GM19240 (cell line): ENCODE results near the gene KIRREL3.

Experiments
- DNase-seq: peaks from one replicate; pipeline ENCODE4 v3.0.0; 2011; ENCODE audit warnings: low spot score; ENCODE audit not compliant: insufficient read length

KIRREL3 gene

DNA sequence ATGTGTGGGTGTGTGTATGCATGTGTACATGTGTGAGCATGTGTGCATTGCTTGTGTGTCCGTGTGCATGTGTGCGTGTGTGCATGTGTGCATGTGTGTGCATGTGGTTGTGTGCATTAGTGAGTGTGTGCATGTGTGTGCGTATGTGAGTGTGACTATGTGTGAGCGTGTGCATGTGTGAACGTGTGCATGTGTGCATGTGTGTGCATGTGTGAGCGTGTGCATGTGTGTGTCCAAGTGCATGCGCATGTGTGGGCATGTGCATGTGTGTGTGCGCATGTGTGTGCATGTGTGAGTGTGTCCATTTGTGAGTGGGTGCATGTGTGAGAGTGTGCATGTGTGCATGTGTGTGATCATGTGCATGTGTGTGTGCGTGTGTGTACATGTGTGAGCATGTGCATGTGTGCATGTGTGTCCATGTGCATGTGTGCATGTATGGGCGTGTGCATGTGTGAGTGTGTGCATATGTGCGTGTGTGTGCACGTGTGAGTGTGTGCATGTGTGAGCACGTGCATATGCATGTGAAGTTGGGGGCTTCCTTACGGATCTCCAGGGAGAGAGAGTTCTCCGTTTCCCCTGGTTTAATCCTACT is 549.3 kb downstream of the KIRREL3 start:
- DNase-seq = no peak

DNA sequence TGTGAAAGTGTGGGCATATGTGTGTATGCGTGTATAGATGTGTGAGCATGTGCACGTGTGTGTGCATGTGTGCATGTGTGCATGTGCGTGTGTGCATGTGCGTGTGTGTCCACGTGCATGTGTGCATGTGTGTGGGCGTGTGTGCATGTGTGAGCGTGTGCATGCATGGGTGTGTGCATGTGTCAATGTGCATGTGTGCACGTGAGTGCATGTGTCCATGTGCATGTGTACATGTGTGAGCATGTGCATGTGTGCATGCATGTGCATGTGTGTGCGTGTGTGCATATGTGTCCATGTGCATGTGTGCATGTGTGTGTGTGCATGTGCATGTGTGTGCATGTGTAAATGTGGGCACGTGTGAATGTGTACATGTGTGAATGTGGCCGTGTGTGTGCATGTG is 549.8 kb downstream of the KIRREL3 start:
- DNase-seq = no peak

DNA sequence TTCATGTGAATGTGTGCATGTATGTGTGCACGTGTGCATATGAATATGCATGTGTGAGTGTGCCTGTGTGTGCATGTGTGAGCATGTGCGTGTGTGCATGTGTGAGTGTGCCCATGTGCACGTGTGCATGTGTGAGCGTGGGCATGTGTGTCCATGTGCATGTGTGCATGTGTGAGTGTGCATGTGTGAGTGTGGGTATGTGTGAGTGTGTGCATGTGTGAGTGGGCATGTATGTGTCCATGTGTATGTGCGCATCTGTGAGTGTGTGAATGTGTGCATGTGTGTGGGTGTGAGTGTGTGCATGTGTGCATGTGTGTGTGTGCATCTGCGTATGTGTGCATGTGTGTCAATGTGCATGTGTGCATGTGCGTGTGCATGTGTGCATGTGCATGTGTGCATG is 550.4 kb downstream of the KIRREL3 start:
- no peak for DNase-seq

DNA sequence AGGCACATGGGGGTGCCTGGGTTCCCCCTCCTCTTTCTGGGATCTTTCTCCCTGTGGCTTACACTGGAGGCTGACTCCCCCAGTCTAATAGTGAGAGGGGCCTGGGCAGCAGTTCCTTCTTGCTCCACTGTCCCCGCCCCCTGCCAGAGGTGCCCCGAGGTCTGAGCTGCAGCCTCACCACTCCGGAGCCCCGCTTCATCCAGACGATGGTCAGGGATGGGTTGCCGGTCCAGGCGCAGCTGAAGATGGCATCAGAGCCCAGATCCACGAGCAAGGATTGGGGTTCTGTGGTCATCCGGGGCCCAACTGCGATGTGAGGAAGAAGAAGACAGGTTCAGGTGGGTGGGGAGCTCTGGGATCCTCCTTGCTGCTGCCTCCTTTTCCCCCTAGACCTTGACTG is 554.0 kb downstream of the KIRREL3 start:
- DNase-seq = no peak

DNA sequence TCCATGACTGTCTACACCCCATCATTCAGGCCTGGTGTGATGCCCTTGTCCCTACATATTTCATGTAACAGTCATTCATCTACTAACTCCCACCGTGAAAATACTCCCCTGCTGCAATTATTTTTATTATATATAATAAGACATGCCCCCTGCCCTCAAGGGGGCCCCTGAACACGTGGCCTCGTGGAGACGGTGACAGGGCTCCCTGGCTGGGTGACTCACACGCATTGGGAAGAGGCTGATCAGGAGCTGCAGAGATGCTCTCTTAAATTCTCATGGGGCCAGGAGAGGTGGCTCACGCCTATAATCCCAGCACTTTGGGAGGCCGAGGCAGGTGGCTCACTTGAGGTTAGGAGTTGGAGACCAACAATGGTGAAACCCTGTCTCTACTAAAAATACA is 556.5 kb downstream of the KIRREL3 start:
- DNase-seq = no peak

DNA sequence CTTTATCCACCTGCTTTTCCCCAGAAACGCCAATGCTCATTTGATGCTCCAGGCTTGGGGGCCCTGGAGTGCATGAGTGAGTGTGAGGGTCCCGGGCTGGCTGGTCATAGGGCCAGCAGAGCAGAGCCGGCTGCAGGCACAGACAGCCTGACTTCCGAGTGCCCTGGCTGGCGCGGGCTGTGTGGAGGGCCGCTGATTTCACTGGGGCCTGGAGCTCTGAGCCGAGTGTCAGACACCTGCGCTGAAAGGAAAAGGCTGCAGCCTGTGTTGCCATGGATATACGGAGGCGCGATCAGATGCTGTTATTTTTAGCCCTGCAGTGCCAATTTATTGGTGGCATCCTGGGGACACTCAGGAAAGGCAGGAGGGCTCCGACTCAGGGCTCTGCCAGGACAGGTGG is 557.5 kb downstream of the KIRREL3 start:
- DNase-seq = no peak

DNA sequence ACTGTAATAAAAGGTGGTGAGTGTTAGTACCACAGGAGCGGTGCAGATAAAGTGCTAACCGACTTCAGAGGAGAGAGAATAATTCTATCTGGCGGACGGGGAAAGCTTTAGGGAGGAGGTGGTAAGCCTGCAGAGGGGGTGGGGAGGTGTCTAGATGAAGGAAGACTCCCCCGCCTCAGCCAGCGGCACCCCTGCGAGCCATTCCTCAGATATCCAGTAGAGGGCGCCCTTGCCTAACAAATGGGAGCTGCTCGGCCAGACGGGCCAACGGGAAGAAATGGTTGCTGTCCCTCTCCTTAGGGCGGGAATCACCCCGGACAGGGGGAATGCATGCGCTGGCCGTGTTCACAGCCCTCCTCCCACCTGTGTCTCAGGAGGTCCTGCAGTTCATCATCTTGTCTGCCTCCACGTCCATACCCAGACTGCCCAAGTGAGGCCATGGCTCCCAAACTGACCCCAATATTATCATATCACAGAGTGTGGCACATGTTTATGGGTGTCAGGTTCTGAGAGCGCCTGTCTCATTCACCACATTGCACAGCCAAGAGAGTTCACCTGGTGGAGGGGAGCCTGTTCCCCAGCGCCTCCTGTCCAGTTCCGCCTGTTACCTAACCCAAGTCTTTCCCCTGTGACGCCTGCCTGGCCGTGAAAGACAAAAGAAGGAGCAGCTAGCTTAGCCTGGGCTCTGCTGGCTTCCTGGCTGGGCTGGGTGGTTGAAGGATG is 559.6 kb downstream of the KIRREL3 start:
- DNase-seq = peak; percentile 92

DNA sequence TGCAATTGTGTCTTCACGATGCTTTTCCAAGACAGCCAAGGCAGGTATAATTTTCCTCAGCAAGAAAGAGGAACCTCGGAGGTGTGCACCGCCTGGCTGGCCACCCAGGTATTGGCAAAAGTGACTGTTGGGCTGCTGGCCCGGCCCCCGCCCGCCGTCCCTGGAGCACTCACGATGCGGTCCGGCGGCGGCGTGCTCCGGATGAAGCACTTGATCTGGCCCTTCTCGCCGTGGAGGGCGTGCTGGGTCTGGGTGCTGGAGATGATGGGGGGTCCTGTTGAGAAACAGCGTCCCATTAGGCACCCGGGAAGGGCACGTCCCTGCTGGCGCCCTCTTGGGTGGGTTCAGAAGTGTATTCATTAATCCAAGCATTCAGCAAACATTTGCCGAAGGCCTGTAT is 560.3 kb downstream of the KIRREL3 start:
- DNase-seq = no peak

DNA sequence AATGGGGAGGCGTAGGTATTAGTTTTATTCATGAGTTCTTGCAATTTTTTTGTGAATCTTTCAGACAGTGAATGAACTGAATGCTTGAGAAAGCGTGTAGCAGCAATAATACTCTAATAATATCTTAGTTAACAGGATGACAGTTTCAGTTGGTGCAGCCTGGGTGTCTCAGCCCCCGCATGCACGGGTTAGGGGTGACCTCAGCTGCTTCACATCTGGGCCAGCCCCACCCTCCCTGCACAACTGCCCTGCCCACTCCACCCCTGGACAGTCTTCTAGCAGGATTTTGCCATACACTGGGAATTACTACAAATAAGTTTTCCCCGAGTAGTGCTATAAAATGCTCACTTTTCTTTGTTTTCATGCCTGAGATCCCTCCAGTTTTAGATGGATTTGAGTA is 561.9 kb downstream of the KIRREL3 start:
- DNase-seq = no peak

DNA sequence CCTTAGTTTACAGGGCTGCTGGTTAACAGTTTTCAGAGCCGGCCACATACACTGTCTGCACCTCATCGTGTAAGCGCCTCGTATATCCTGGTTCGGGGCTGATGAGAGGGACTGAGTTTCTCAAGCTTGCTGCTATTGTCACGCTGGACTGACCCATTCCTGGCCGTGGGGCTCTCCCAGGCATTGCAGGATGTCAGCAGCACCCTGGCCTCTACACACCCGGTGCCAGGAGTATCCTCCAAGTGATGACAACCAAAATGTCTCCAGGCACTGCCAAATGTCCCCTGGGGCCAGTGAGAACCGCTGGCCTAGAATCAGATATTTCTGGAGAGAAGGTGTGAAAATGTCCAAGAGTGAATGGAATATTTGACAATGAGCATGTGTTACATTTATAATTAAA is 562.3 kb downstream of the KIRREL3 start:
- DNase-seq = no peak

DNA sequence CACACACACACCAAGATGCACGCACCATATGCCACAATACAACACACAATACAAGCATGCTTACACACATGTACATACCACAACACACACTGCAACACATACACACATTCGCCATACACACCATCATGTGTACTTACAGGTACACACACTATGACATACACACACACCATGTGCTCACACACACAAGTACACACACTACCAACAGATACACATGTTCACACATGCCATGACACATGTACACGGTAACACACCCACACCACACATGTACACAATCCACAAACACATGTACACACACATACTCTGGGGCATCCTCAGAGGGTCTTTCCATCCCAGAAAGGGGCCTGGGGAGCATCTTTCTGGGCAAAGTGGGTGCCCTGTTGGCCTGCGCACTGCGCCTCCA is 562.8 kb downstream of the KIRREL3 start:
- no peak for DNase-seq

DNA sequence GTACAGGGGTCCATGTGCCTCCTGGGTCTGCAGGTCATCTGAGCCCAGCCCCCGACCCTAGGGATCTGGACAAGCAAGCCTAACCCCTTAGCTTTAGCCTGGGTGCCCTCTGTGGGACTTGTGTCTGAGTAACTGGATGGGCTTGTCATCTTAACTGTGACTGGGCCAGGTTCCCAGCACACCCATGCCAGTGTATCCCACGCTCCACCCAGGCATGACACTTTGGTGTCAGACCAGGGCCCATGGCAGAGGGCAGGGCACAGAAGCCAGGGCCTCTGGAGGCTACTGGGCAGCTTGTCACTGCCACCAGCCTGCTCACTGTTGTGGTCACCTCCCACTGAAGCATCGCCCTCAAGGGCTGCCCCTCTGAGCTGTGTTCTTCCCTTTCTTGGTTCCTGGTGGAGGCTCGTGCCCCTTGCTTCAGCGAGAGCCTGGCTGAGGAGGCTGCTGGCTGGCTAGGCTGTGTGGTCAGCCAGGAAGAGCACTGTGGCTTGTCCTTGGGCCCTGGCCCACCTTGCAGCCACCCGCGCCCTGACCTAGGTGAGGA is 564.3 kb downstream of the KIRREL3 start:
- DNase-seq = no peak

DNA sequence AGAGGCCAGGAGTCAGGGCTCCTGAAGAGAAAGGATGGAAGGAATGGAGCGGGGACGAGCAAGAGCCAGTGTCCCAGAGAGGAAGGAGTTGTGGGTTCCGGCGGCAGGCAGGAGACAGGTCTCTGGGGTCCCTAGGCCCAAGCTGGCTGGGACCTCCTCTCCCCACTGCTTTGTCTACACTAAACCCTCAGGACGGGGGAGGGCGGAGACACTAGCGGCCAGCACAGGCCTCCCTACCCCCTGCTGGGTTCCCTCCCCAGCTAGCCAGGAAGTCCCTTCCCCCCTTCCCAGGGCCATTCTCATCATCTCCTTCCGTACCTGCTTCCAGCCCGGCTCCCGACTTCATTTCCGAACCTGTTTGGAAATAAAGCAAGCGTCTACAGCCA is 565.6 kb downstream of the KIRREL3 start:
- no peak for DNase-seq

DNA sequence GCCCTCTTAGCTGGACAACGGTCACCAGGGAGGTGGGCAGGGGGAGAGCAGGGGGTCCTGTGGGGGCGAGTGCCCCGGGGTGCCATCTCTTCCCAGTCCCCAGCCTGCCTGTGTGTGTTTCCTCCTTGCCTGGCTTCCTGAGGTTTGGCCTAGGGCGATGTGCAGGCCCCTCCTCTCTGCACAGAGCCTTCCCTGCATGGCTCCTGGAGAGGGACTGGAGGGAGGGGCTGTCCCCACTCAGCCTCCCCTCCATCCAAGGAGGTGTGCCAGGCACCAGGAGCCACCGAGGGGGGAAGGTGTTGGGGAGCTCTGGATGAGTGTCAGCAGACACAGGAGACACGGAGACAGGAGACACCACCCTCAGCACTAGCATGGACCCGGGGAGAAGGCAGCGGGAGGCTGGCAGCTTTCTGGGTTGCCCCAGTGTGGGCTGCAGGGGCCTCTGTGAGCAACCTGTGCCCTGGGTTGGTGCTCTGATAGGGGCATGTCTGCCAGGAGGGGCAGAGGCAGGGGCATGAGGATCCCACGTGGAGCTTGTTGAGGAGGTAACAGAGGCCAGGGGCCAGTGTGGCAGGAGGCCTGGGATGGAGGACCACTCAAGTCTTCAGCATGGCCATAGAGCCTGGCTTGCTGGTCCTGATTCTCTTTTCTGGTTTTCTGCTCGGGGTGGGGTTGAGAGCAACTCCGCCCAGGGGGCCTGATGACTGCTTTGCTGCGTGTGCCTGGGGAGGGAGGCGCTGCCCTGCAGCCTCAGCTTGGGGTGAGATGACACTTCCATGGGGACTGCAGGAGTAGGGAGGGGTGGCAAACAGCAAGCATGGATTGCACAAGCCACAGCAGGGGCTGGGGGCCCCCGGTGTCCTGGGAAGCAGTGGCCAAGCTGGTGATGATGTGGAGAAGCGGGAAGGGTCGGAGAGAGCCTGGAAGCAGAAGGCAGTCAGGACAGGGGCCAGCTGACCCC is 566.3 kb downstream of the KIRREL3 start:
- DNase-seq = no peak

DNA sequence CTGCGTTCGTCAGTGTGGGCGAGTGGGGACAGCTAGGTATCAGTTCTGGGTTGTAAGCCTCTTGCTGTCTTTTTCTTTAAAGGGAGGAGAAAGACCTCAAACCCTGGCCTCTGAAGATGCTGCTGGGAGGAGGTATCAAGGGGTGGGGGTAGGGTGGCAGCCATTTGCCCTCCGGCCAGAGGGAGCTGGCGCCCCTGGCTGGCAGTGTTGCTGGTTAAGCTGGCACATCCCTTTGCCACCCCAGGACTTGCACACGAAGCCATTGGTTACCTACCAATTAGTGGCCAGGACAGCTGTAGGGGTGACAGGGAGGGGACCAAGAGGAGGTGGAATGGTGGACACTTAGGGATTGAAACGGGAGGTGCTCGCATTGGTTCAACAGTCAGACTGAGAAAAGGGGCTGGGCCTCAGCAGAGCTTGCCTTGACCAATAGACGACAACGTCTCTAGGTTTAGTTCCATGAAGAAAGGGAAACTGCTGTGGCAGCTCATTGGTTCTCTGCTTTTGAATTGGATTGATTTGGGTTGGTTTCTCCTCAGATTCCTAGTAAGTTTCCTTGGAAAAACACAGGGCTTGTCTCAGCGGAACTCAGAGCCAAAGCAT is 567.2 kb downstream of the KIRREL3 start:
- DNase-seq = no peak

DNA sequence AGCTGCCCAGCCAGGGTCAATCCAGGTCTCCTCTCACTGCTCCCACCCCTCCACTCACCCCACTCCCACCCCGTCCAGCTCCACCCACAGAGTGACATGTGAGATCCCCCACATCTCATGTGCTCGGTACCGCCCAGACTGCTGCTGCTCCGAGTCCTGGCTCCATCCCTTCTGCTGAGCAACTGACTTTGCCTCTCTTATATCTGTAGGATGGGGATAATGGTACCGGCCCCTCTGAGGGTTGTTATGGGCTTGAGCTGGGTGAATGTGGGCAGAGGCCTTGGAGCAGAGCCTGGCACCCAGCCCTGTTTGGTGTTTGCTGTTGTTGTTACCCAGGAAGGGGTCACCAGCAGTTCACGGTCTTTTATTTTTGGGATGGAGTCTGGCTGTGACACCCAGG is 568.0 kb downstream of the KIRREL3 start:
- DNase-seq = no peak

DNA sequence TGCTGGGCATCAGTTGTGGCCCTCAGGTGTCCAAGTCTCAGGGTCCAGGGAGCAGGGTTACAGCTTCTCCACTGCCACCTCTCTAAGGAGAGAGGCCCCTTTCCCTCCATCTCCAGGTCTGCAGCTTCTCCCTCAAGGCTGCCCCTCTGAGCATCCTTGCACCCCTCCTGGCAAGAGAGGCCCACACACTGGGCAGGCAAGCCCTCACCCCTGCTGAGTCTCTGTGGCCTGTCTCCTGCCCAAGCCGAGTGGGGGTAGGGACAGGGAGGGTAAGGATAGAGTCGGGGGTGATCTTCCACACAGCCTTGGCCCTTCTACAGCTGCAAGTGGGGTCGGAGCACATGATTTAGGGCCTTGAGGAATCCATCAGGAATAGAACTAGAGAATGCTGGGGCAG is 568.5 kb downstream of the KIRREL3 start:
- DNase-seq = no peak

DNA sequence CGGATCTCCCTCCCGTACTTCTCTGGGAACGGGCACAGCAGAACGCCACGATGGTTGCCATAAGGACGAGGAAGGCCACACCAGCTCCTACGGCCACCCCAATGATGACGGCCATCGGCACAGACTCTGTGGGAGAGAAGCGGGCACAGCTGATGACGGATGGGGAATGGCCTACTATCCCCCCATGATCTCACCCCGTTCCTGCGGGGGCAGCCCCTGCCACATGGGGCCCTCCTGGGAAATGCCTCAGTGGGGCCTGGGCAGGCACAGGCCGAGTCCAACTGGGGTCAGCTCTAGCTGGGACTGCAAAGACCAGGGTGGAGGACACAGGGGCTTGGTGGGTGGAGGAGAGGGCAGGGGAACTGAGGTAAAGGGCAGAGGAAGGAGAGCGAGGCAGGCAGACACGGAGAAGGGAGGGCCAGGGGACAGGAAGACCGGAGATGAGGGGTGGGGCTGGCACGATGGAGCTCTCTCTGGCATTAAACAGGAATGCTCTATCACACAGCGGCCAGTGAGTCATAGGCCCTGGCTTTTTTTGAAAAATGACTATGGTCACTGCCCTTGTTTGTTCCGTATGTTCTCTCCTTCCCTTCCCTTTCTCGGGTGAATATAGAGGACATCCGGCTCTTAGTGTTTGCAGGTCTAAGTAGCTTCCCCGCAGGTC is 569.0 kb downstream of the KIRREL3 start:
- no peak for DNase-seq

DNA sequence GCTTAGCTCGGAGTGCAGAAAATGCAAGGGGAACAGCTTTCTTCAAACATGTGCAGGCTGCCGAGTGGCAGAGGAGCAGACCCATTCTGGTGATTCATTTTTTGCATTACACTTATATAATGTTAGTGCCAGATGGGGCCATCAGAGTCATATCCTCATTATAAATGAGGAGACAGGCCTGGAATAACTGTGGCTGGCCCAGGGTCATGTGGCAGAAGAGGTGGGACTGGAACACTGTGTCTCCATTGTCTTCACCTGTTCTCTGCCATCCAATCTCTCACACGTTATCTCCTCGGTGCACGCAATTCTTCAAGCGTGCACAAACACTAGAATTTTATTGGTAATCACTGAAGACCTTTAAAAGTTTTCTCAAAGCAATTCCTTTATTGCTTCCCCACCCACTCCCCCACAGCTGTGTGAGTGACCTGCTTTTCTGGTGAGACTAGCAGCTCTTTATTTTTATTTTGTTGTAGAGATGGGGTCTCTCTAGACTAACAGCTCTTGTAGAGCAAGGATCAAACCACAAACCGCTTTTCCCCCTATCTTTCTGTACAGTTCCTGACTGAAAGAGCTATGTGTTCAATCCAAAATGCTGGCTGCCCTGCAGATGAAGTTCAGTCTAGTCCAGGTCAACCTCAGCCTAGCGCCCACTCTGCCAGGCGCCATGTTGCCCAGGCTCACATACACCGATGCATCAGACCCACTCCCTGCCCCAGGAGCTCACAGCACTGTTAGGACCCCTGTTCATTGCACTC is 569.8 kb downstream of the KIRREL3 start:
- DNase-seq = no peak
